Measurements from ENCODE around the gene ALCAM.
A peak's percentile ranks its signal among the peaks of the same experiment; 100 is the strongest.

The ALCAM gene

GRCh38 chr3:105503191-105503593 lies 136.5 kb downstream of the ALCAM start:
- Histone ChIP-seq H3K27me3 (ENCODE audit: insufficient read depth, poor library complexity, severe bottlenecking) (no peaks in the 10 kb centered on the region), H3K27ac (replicated peaks) (no peak overlapping the region), H3K4me3 (replicated peaks; ENCODE audit: insufficient read depth, low read length) (no peak overlapping the region)
- no peak for DNase-seq (ENCODE audit: low read depth in 1 of 2, low spot score in 1 of 2)
- TF ChIP-seq GABPA (IDR thresholded peaks at IDR 0.05; ENCODE audit: low read depth): no peak
- no peak for TF ChIP-seq CTCF (IDR thresholded peaks at IDR 0.05; ENCODE audit: insufficient read depth, low read length)
- TF ChIP-seq REST (IDR thresholded peaks at IDR 0.05; ENCODE audit: insufficient replicate concordance, low read depth): no peak
- TF ChIP-seq POLR2AphosphoS5 (IDR thresholded peaks at IDR 0.05; ENCODE audit: low read depth): no peak
- TF ChIP-seq SPI1 (IDR thresholded peaks at IDR 0.05; ENCODE audit: borderline replicate concordance, low read depth): no peak

- Histone ChIP-seq H3K27ac (replicated peaks) (peak overlapping the region; percentile 18), H3K27me3 (ENCODE audit: insufficient read depth, poor library complexity, severe bottlenecking) (no peaks in the 10 kb centered on the region), H3K4me3 (replicated peaks; ENCODE audit: insufficient read depth, low read length) (no peak overlapping the region)
- no peak for DNase-seq (ENCODE audit: low read depth in 1 of 2, low spot score in 1 of 2)
- TF ChIP-seq GABPA (IDR thresholded peaks at IDR 0.05; ENCODE audit: low read depth) (no peak), SPI1 (IDR thresholded peaks at IDR 0.05; ENCODE audit: borderline replicate concordance, low read depth) (no peak), CTCF (IDR thresholded peaks at IDR 0.05; ENCODE audit: insufficient read depth, low read length) (no peak), REST (IDR thresholded peaks at IDR 0.05; ENCODE audit: insufficient replicate concordance, low read depth) (no peak), POLR2AphosphoS5 (IDR thresholded peaks at IDR 0.05; ENCODE audit: low read depth) (no peak)
Measured at GRCh38 chr3:105504440-105504951, 137.8 kb downstream of the ALCAM start.

- Histone ChIP-seq H3K4me3 (replicated peaks; ENCODE audit: insufficient read depth, low read length) (no peak overlapping the region), H3K27me3 (ENCODE audit: insufficient read depth, poor library complexity, severe bottlenecking) (no peaks in the 10 kb centered on the region), H3K27ac (replicated peaks) (peak overlapping the region; percentile 18)
- peak; percentile 35 to 80 for DNase-seq (ENCODE audit: low read depth in 1 of 2, low spot score in 1 of 2)
- TF ChIP-seq SPI1 (IDR thresholded peaks at IDR 0.05; ENCODE audit: borderline replicate concordance, low read depth) (peak; percentile 66; the same call in 1 of the 2 replicates), GABPA (IDR thresholded peaks at IDR 0.05; ENCODE audit: low read depth) (no peak), REST (IDR thresholded peaks at IDR 0.05; ENCODE audit: insufficient replicate concordance, low read depth) (no peak), CTCF (IDR thresholded peaks at IDR 0.05; ENCODE audit: insufficient read depth, low read length) (no peak), POLR2AphosphoS5 (IDR thresholded peaks at IDR 0.05; ENCODE audit: low read depth) (no peak)
Measured at GRCh38 chr3:105505170-105505569, 138.5 kb downstream of the ALCAM start.
